IgD-negative memory B cell (primary cell): ENCODE data around the gene STX4. TPM values are rescaled to one million over a fixed set of nuclear protein-coding genes. Genes with fewer than 3 reads are reported as not detected.
A peak's percentile ranks its signal among the peaks of the same experiment; 100 is the strongest.

Experiments
- H3K27ac Mint-ChIP-seq, 3 donors: one replicate each; pipeline ENCODE4 v1.8.0; 2020 to 2022; ENCODE audit warnings: mild to moderate bottlenecking in 3 of 3, mixed read lengths in 3 of 3, moderate library complexity in 1 of 3
- H3K27me3 Mint-ChIP-seq: one replicate; pipeline ENCODE4 v1.8.0; 2021; ENCODE audit warnings: mixed read lengths
- H3K36me3 Mint-ChIP-seq: one replicate; pipeline ENCODE4 v1.8.0; 2020; ENCODE audit warnings: mild to moderate bottlenecking, mixed read lengths
- H3K4me1 Mint-ChIP-seq, 3 donors: one replicate each; pipeline ENCODE4 v1.8.0; 2020 to 2022; ENCODE audit warnings: mixed read lengths in 3 of 3, mild to moderate bottlenecking in 1 of 3
- H3K4me3 Mint-ChIP-seq, 4 donors: one replicate each; pipeline ENCODE4 v1.8.0; 2020 to 2022; ENCODE audit warnings: mild to moderate bottlenecking in 4 of 4, mixed read lengths in 4 of 4, moderate library complexity in 3 of 4
- H3K9me3 Mint-ChIP-seq, 3 donors: one replicate each; pipeline ENCODE4 v1.8.0; 2020 to 2021; ENCODE audit warnings: mixed read lengths in 3 of 3, mild to moderate bottlenecking in 1 of 3
- polyA plus RNA-seq: library from polyadenylated mRNA; unstranded; fragments of 300-500 nt; fragmentation: Illumina TruSeq; gene quantifications from one replicate; pipeline ENCODE4 v1.2.3, GENCODE V29; 2021

STX4 gene
- polyA plus RNA-seq, 1 donor from 2014 or later, result 30.3 TPM

DNA sequence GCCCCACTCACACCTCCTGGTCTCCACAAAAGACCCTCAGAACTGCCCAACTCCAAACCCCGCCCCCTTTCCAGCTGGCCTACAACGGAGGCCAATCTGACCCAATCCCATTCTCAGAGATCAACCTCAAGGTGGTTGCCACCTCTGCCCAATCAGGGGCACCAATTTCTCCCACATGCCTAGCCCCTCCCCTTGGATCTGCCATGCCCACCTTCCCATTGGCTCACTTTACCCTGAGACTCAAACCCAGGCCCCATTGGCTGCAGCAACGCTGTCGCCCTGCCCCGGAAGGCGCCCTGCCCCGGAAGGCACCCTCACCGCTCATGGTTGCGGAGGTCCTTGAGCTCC lies 30.1 kb downstream of the STX4 start:
- peak overlapping the region in 2 of 3 donors; percentile 5 to 88 for H3K27ac Mint-ChIP-seq
- H3K4me3 Mint-ChIP-seq, result peak overlapping the region in 1 of 4 donors; percentile 41
- no peaks in the 10 kb centered on the region for H3K9me3 Mint-ChIP-seq
- peaks cover 0 to 5% (median 0%) of the 10 kb centered on the region in 3 donors for H3K4me1 Mint-ChIP-seq
- peaks cover 11% of the 10 kb centered on the region for H3K36me3 Mint-ChIP-seq
- H3K27me3 Mint-ChIP-seq, result no peaks in the 10 kb centered on the region

DNA sequence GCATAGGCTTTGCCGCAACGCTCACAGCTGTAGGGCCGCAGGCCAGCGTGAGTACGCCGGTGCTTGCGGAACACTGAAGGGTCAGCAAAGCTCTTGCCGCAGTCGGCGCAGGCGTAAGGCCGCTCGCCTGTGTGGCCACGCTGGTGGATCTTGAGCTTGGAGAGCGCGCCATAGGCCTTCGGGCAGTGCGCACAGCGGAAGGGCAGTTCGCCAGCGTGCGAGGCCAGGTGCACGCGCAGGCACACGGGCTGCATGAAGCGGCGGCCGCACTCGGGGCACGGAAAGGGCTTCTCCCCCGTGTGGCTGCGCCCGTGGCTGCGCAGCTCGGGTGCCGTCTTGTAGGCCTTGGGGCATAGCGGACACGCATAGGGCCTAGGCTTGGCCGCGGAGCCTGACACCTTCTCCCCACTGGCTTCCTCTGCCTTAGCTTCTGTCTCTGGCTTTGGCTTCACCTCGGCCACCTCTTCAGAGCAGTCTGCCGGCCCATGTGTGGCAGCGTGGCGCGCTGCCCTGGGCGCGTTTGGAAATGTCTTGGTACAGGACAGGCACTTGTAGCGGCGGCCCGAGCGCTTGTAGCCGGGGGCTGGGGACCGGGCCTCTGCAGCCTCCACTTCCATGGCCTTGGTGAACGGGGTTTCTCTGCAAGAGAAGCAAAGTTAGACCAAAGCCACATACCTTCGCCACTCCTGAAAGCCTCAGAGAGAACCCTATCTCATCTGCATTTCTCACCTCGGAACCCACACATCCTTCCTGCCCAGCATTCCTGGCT lies 30.7 kb downstream of the STX4 start:
- Mint-ChIP-seq H3K9me3 (no peaks in the 10 kb centered on the region), H3K27ac (peak overlapping the region in 2 of 3 donors; percentile 5 to 88), H3K27me3 (no peaks in the 10 kb centered on the region), H3K4me1 (peaks cover 0 to 5% (median 0%) of the 10 kb centered on the region in 3 donors), H3K4me3 (peak overlapping the region in 2 of 4 donors; percentile 22 to 41), H3K36me3 (peaks cover 11% of the 10 kb centered on the region)

DNA sequence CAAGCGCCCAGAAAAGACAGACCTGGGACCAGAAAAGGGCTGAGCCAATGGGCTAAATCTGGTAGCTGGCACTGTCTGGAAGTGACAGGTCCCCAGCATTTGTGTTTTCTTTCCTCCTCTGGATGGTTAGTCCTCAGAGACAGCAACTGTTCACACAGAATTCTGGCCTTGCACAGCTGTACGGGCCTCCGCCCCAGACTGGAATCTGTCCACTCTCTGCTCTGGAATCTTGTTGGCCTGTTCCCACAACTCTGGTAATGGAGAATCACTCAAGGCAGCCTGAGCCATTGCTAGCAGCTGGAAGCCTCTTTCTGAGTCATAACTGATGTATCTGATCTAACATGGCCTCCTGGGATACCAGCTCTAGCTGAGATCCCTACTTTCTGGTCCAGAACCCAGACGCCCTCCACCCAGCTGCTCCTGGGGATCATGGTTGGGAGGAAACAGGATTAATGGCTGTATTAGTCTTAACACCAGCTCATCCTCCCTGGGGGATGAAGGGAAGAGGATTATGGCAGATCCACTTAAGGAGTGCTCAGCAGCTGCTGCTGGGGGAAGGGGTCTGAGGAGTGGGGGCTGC lies 31.6 kb downstream of the STX4 start:
- Mint-ChIP-seq H3K4me1 (peaks cover 0 to 8% (median 0%) of the 10 kb centered on the region in 3 donors), H3K36me3 (peaks cover 11% of the 10 kb centered on the region), H3K4me3 (no peak overlapping the region)

DNA sequence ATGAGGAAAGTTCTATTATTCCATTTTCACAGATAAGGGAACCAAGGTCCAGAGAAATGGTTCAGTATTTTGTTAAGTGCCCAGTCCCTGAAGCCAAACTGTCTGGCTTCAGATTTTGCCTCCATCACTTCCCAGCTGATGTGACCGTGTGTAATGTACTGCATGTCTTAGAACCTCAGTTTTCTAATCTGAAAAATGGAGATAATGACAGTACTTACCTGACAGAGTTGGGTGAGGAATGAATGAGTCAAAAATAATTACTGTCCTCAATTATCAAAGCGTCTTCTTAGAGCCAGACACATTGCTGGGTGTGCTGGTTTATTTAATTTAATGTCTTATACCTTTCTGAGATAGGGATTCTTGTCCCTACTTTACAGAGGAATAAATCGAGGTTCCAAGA lies 34.0 kb downstream of the STX4 start:
- no peaks in the 10 kb centered on the region for H3K9me3 Mint-ChIP-seq
- no peak overlapping the region for H3K4me3 Mint-ChIP-seq
- no peaks in the 10 kb centered on the region for H3K27me3 Mint-ChIP-seq
- peaks cover 2 to 16% (median 9%) of the 10 kb centered on the region in 3 donors for H3K4me1 Mint-ChIP-seq
- H3K36me3 Mint-ChIP-seq, result peaks cover 8% of the 10 kb centered on the region
- H3K27ac Mint-ChIP-seq, result peak overlapping the region in 1 of 3 donors; percentile 8

More for the DNA sequence above, 31.6 kb downstream of the STX4 start:
- Mint-ChIP-seq H3K27me3 (no peaks in the 10 kb centered on the region), H3K9me3 (no peaks in the 10 kb centered on the region), H3K27ac (peak overlapping the region in 2 of 3 donors; percentile 50 to 65)

DNA sequence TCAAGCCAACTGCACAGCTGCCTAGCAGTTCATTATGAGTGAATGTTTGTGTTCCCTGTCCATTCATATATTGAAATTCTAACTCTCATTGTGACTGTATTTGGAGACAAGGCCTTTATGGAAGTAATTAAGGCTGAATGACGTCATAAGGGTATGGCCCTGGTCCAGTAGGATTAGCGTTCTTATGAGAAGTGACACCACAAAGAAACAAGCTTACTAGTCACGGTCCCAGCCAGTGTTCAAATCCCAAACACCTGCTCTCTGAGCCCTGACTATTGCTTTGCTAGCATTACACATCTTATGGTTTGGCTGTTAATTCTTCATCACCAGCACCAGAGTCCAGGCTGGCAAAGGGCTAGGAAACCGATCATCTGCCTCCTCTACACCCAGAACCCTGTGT lies 38.5 kb downstream of the STX4 start:
- Mint-ChIP-seq H3K4me1 (peaks cover 14 to 32% (median 29%) of the 10 kb centered on the region in 3 donors), H3K27me3 (no peaks in the 10 kb centered on the region), H3K9me3 (no peaks in the 10 kb centered on the region), H3K36me3 (no peaks in the 10 kb centered on the region), H3K27ac (peak overlapping the region in 1 of 3 donors; percentile 78), H3K4me3 (peak overlapping the region; percentile 77 to 94 (median 90))

DNA sequence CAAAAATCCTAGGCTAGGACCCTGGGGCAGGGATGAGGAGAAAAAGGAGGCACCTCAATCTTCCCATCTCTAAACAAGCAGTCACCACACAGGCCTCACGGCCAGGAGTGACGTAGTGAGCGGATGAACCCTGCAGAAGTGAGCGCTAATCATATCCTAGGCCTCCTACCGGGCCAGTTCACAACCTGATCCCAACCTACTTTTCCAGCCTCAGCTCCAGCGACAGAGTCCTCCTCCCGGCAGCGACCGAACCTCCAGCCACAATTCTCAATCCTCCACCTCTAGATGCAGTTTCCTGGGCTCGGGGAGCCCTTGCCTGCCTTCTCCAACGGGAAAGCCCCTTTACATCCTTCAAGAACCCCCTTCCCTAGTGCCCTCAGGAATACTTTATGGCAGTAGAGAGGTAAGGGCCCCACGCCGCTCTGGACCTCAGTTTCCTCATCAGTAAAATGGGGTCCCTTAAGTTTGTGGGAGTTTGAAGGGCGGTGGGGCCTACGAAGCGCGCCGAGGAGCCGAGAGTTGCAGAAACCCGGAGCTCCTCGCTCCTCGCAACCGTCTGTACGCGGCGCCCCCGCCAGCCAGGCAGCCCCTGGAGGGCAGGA lies 39.3 kb downstream of the STX4 start:
- Mint-ChIP-seq H3K27ac (peak overlapping the region; percentile 14 to 98 (median 78)), H3K4me1 (peaks cover 14 to 32% (median 29%) of the 10 kb centered on the region in 3 donors), H3K9me3 (no peaks in the 10 kb centered on the region), H3K4me3 (peak overlapping the region; percentile 87 to 98 (median 94)), H3K27me3 (no peaks in the 10 kb centered on the region), H3K36me3 (no peaks in the 10 kb centered on the region)

DNA sequence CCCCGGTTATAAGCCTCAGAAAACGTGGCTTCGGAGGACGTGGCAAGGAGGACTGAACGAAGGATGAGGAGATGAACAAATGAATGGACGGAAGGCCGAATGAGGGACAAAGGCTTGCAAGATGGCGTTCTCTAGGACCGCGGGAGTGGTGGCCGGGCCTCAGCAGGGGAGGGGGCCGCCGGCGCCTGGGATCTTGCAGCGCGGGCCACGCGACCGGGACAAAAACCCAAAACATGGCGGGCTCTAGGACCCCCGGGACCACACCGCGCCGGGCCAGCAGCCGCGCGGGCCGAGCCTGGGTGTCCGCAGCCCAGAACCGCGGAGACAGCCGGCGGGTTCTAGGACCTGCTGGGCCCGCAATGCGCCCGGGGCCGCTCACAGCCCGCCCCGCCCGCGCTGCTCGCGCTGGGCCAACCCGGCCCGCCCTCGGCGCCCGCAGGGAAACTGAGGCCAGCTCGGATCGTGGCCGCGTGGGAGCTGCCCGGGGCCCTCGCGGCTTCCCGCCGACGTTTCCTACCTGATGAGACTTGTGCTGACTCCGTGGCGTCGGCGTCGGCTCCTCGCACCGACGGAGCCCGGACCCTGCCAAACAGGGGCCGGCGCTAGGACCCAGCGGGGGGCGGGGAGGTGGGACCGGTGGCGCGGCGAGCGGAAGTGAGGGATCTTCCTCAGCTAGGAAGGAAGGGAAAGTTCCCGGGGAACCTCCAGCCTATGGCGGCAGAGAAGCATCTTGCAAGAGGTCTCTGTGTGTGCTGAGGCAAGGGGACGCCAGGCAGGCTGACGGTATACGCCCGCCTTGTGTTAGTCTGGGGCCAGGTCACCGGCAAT lies 40.0 kb downstream of the STX4 start:
- no peaks in the 10 kb centered on the region for H3K9me3 Mint-ChIP-seq
- H3K4me3 Mint-ChIP-seq, result peak overlapping the region; percentile 87 to 99 (median 96)
- H3K27ac Mint-ChIP-seq, result peak overlapping the region; percentile 78 to 98 (median 98)
- no peaks in the 10 kb centered on the region for H3K27me3 Mint-ChIP-seq
- H3K36me3 Mint-ChIP-seq, result peaks cover 1% of the 10 kb centered on the region
- peaks cover 14 to 32% (median 29%) of the 10 kb centered on the region in 3 donors for H3K4me1 Mint-ChIP-seq

DNA sequence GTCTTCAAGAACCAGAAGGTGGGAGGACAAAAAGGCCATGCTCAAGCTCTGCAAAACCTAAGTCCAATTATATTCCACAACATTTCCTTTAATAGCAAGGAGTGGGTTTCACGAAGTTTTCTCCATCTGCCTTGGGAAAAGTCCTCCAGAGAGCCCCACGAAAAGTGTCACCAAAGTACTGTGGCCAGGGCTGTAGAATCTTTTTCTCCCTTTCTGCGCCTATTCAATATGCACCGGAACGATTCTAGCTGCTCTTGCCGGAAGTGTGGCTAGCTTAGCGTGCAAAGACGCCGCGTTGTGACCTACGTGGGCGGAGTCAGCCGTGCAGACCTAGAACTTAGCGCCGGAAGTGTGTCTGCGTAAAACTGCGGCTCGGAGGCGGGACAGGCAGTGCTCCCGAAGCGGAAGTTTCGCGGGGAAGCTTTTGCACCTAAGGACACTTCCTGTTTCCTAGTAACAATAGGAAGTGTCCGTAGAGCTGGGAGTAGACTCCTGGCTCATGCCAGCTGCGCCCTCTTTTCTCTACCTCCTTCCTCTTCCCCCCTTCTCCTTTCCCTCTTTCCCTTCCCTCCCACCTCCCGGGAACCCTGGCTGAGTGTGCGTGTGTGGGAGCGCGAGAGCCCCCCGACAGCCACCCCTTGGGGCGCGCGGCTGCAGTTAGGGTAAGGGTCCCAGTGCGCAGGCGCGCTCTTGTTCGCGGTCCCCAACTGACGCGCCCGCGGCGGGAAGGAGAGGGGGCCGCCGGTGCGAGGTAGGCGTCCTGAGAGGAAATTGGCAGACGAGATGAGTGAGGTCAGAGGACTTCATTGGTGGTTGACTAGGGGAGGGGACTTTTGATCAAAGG lies 40.8 kb downstream of the STX4 start, which contains the start of the genes ZNF646 and ZNF668:
TSS of gene ZNF646 (plus strand) at position 453 of the 844 bp plus-strand sequence. CDS start 1,903 bp downstream, outside the sequence.
TSS of gene ZNF668 (minus strand) at position 271 of the 844 bp plus-strand sequence. CDS start 9,781 bp downstream, outside the sequence.
- Mint-ChIP-seq H3K4me1 (peaks cover 14 to 32% (median 28%) of the 10 kb centered on the region in 3 donors), H3K27me3 (no peaks in the 10 kb centered on the region), H3K36me3 (peaks cover 2% of the 10 kb centered on the region), H3K27ac (peak within 1 kb of the TSS; percentile 78 to 98 (median 98)), H3K4me3 (peak within 1 kb of the TSS; percentile 87 to 99 (median 96)), H3K9me3 (no peaks in the 10 kb centered on the region)

DNA sequence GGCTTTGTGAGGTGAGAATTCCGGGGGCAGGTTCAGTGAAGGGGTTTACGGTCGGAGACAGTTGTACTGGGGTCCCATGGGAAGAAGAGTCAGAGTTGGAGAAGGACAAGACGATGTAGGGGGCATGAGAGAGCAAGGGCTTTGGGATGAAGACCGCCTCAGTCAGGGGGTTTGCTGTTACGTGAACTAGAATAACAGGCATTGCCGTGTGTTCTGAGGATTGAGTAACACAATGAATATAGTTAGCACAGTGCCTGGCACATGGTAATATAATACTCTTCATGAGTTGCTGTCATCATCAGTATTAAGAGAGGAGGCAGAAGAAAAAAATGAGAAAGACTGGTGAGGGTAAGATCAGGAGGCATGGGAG lies 41.4 kb downstream of the STX4 start:
- Mint-ChIP-seq H3K36me3 (peaks cover 2% of the 10 kb centered on the region), H3K4me1 (peaks cover 15 to 32% (median 26%) of the 10 kb centered on the region in 3 donors), H3K4me3 (peak overlapping the region; percentile 87 to 99 (median 96)), H3K27ac (peak overlapping the region; percentile 78 to 98 (median 94)), H3K27me3 (no peaks in the 10 kb centered on the region), H3K9me3 (no peaks in the 10 kb centered on the region)

DNA sequence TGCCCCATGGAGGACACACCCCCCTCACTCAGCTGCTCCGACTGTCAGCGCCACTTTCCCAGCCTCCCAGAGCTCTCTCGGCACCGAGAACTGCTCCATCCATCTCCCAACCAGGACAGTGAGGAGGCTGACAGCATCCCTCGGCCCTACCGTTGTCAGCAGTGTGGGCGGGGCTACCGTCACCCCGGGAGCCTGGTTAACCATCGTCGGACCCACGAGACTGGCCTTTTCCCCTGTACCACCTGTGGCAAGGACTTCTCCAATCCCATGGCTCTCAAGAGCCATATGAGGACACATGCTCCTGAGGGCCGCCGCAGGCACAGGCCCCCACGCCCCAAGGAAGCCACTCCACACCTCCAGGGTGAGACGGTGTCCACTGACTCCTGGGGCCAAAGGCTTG lies 43.0 kb downstream of the STX4 start:
- Mint-ChIP-seq H3K27ac (peak overlapping the region in 2 of 3 donors; percentile 46 to 47), H3K9me3 (no peaks in the 10 kb centered on the region), H3K27me3 (no peaks in the 10 kb centered on the region), H3K36me3 (peaks cover 4% of the 10 kb centered on the region), H3K4me1 (peaks cover 15 to 32% (median 28%) of the 10 kb centered on the region in 3 donors), H3K4me3 (peak overlapping the region in 2 of 4 donors; percentile 33 to 87)

DNA sequence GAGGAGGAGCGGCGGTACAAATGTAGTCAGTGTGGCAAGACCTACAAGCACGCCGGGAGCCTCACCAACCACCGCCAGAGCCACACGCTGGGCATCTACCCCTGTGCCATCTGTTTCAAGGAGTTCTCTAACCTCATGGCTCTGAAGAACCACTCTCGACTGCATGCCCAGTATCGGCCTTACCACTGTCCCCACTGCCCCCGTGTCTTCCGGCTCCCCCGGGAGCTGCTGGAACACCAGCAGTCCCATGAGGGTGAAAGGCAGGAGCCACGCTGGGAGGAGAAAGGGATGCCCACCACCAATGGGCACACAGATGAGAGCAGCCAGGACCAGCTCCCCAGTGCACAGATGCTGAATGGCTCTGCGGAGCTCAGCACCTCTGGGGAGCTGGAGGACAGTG lies 43.7 kb downstream of the STX4 start:
- Mint-ChIP-seq H3K4me1 (peaks cover 16 to 27% (median 23%) of the 10 kb centered on the region in 3 donors), H3K27ac (peak overlapping the region in 2 of 3 donors; percentile 49 to 67), H3K36me3 (peaks cover 4% of the 10 kb centered on the region), H3K9me3 (no peaks in the 10 kb centered on the region), H3K27me3 (no peaks in the 10 kb centered on the region), H3K4me3 (peak overlapping the region in 1 of 4 donors; percentile 18)

DNA sequence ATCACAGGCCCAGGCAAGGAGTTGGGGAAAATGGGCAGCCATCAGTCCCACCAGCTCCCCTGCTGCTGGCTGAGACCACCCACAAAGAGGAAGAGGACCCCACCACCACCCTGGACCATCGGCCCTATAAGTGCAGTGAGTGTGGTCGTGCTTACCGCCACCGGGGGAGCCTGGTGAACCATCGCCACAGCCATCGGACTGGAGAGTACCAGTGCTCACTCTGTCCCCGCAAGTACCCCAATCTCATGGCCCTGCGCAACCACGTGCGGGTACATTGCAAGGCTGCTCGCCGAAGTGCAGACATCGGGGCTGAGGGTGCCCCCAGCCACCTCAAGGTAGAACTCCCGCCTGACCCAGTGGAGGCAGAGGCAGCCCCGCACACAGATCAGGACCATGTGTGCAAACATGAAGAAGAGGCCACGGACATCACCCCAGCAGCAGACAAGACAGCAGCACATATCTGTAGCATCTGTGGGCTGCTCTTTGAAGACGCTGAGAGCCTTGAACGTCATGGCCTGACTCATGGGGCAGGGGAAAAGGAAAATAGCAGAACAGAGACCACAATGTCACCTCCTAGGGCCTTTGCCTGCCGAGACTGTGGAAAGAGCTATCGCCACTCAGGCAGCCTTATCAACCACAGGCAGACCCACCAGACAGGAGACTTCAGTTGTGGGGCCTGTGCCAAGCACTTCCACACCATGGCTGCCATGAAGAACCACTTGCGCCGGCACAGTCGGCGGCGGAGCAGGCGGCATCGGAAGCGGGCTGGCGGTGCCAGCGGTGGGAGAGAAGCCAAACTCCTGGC lies 44.4 kb downstream of the STX4 start:
- Mint-ChIP-seq H3K27me3 (no peaks in the 10 kb centered on the region), H3K9me3 (no peaks in the 10 kb centered on the region), H3K4me1 (peaks cover 13 to 19% (median 18%) of the 10 kb centered on the region in 3 donors), H3K27ac (peak overlapping the region in 1 of 3 donors; percentile 67), H3K4me3 (no peak overlapping the region), H3K36me3 (peaks cover 4% of the 10 kb centered on the region)
